ENCODE measurements around the gene DNAH14. TPM values are rescaled to one million over a fixed set of nuclear protein-coding genes. Genes with fewer than 3 reads are reported as not detected.

The DNAH14 gene
- total and polyA plus RNA-seq, 2 of the 8 experiments (the other 6 are each of a cell fraction or from before 2014, with no cell fraction given): 8.4 to 40.7 TPM

- no peak for TF ChIP-seq CHD7 (IDR thresholded peaks at IDR 0.05; ENCODE audit: insufficient replicate concordance, low read length)
- TF ChIP-seq POU5F1 (IDR thresholded peaks at IDR 0.05; ENCODE audit: low read depth, low read length): no peak
- TF ChIP-seq JUN (IDR thresholded peaks at IDR 0.05; ENCODE audit: low read depth, low read length): no peak
- TF ChIP-seq CHD2 (IDR thresholded peaks at IDR 0.05; ENCODE audit: low read length): no peak
- TF ChIP-seq CEBPB (IDR thresholded peaks at IDR 0.05; ENCODE audit: low read depth, low read length): no peak
- no peak for TF ChIP-seq SIX5 (IDR thresholded peaks at IDR 0.05; ENCODE audit: low read depth, low read length)
- TF ChIP-seq EP300 (IDR thresholded peaks at IDR 0.05; ENCODE audit: borderline replicate concordance in 1 of 2, low read depth in 2 of 2, low read length in 2 of 2): no peak
- TF ChIP-seq RAD21 (IDR thresholded peaks at IDR 0.05 in 1 of 2, conservative IDR thresholded peaks at IDR 0.05 in 1 of 2; ENCODE audit: low read depth in 2 of 2, low read length in 2 of 2): no peak
- no peak for TF ChIP-seq FOSL1 (IDR thresholded peaks at IDR 0.05; ENCODE audit: insufficient read depth, low read depth, low read length)
- no peak for TF ChIP-seq TBP (IDR thresholded peaks at IDR 0.05; ENCODE audit: low read depth, low read length)
- TF ChIP-seq EZH2 (IDR thresholded peaks at IDR 0.05; ENCODE audit: low read depth, low read length, severe bottlenecking): no peak
Observed at GRCh38 chr1:225350872-225351271, 421.4 kb downstream of the DNAH14 start (continued).

All from H1 (cell line).